Vagina (tissue), 2 donors: ENCODE results near the gene TELO2. TPM values are rescaled to one million over a fixed set of nuclear protein-coding genes. Genes with fewer than 3 reads are reported as not detected.

Experiments used
- DNase-seq, 2 donors: peaks; one replicate each; pipeline ENCODE4 v3.0.0-alpha.2; 2017; ENCODE audit errors: extremely low spot score in 2 of 2
- H3K27ac ChIP-seq: fragments of 200-600 bp; sonication (generic); one replicate; pipeline ENCODE4 v1.5.1; 2019
- H3K27me3 ChIP-seq: fragments of 200-600 bp; sonication (generic); one replicate; pipeline ENCODE4 v1.5.1; 2019
- H3K36me3 ChIP-seq, 2 donors: fragments of 200-600 bp; sonication (generic); one replicate each; pipeline ENCODE4 v1.5.1; 2017 to 2019
- H3K4me1 ChIP-seq: fragments of 200-600 bp; sonication (generic); one replicate; pipeline ENCODE4 v1.5.1; 2019
- H3K4me3 ChIP-seq, 2 donors: fragments of 200-600 bp; sonication (generic); 1 replicate in 1 of 2; 2 replicates in 1 of 2; pipeline ENCODE4 v1.5.1; 2016 to 2019
- H3K9me3 ChIP-seq: fragments of 200-600 bp; sonication (generic); one replicate; pipeline ENCODE4 v1.5.1; 2019
- POLR2A ChIP-seq, 2 donors: fragments of 450-650 bp; IDR thresholded peaks; one replicate each; pipeline ENCODE4 v1.6.1; 2017; ENCODE audit warnings: antibody characterized with exemption in 2 of 2, mild to moderate bottlenecking in 2 of 2, moderate library complexity in 2 of 2
- POLR2AphosphoS5 ChIP-seq, 2 donors: sonication (generic); formaldehyde crosslinking; IDR thresholded peaks; one replicate each; pipeline ENCODE4 v1.9.0; 2017; ENCODE audit warnings: antibody characterized with exemption in 2 of 2, mild to moderate bottlenecking in 2 of 2, low read depth in 1 of 2; ENCODE audit not compliant: insufficient read depth in 1 of 2
- intact Hi-C: fragments of 100-400 bp; cut with DNase I; formaldehyde crosslinking; loops from one replicate; pipeline ENCODE4 v1.15.1; 2023
- total RNA-seq: library from RNA; depleted of rRNA; stranded (reverse); fragments of >200 nt; gene quantifications from one replicate; pipeline ENCODE4 v1.2.3, GENCODE V29; 2016
- TF ChIP-seq, protein P1 (sequence below), 3 experiments: fragments of 450-650 bp in 2 of 3; fragments of 200-600 bp in 1 of 3; sonication (generic) in 1 of 3; IDR thresholded peaks; one replicate each; pipeline ENCODE4 v1.5.1; 2017 to 2019; ENCODE audit warnings: antibody characterized with exemption in 3 of 3, mild to moderate bottlenecking in 2 of 3, moderate library complexity in 2 of 3

The TELO2 gene
- total RNA-seq, 1 donor from 2014 or later: 23.8 TPM

DNA sequence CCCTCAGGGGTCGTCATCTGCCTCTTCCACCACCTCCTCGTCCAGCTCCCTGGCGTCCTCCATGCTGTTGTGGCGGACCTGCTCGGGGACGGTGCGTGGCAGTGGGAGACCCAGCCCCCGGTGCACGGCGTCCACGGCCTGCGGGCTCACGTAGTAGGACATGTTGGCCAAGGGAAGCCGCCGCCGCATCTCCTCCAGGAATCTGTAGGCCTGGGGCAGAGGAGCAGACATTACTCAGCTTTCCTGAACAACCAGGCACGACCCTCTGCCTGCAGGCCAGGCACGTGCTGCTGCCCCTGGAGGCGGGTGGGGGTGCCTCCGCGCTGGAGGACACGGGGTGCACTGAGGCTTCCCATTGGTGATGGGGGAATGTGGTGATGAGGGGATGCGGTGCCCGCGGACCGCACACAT lies 17.8 kb downstream of the TELO2 start:
- Histone ChIP-seq H3K27me3 (no peaks in the 10 kb centered on the region), H3K4me1 (peaks cover 5% of the 10 kb centered on the region), H3K36me3 (peaks cover 0 to 28% of the 10 kb centered on the region in 2 donors), H3K9me3 (no peaks in the 10 kb centered on the region), H3K4me3 (no peak overlapping the region), H3K27ac (no peak overlapping the region)
- intact Hi-C loops: no loop called here
- DNase-seq: no peak
- TF ChIP-seq POLR2AphosphoS5 (IDR thresholded peaks at IDR 0.05; ENCODE audit: insufficient read depth in 1 of 2, low read depth in 1 of 2): no peak
- no peak for TF ChIP-seq POLR2A (IDR thresholded peaks at IDR 0.05)
- TF ChIP-seq, protein P1, sequence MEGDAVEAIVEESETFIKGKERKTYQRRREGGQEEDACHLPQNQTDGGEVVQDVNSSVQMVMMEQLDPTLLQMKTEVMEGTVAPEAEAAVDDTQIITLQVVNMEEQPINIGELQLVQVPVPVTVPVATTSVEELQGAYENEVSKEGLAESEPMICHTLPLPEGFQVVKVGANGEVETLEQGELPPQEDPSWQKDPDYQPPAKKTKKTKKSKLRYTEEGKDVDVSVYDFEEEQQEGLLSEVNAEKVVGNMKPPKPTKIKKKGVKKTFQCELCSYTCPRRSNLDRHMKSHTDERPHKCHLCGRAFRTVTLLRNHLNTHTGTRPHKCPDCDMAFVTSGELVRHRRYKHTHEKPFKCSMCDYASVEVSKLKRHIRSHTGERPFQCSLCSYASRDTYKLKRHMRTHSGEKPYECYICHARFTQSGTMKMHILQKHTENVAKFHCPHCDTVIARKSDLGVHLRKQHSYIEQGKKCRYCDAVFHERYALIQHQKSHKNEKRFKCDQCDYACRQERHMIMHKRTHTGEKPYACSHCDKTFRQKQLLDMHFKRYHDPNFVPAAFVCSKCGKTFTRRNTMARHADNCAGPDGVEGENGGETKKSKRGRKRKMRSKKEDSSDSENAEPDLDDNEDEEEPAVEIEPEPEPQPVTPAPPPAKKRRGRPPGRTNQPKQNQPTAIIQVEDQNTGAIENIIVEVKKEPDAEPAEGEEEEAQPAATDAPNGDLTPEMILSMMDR (IDR thresholded peaks at IDR 0.05): no peak

DNA sequence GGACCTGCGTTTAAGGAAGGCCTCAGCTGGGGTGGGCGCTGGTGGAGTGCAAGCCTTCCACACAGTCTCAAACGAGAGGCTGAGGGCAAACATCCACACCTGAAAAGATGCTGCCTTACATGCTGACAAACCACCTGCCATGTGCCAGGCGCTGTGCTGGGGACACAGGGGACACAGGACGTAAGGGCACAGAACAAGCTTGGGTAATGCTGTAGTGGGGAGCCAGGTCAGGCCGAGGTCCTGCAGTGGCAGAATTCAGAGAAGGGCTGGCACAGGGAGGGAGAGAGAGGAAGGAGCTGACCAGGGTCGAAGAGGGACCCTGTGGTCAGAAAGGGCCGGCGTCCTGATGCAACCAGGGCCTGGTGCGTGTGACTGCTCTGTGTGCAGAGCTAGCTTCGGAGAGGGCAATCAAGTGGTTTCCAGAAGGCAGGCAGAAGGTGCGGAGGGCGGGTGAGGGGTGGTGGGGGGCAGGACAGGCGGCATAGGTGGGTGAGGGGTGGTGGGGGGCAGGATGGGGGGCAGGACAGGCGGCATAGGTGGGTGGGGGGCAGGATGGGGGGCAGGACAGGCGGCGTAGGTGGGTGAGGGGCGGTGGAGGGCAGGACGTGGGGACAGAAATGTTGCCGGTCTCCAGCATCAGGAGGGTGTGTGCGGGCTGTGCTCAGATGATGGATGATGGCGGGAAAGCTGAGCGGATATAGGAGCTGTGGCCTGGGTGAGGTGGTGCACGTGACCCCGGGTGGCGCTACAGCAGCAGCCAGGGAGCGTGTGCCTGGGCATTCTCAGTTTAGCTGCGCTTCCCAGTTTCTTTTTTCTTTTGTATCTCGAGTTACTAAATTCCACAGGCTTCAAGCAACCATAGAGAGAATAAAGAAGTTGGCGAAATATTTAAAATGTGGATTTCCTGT lies 18.8 kb downstream of the TELO2 start:
- Histone ChIP-seq H3K4me3 (no peak overlapping the region), H3K9me3 (no peaks in the 10 kb centered on the region), H3K4me1 (peaks cover 5% of the 10 kb centered on the region), H3K27ac (peak overlapping the region; percentile 39), H3K27me3 (no peaks in the 10 kb centered on the region), H3K36me3 (peaks cover 0 to 21% of the 10 kb centered on the region in 2 donors)
- DNase-seq: no peak
- TF ChIP-seq, protein P1 (IDR thresholded peaks at IDR 0.05): no peak
- TF ChIP-seq POLR2AphosphoS5 (IDR thresholded peaks at IDR 0.05; ENCODE audit: insufficient read depth in 1 of 2, low read depth in 1 of 2) (no peak), POLR2A (IDR thresholded peaks at IDR 0.05) (no peak)
- intact Hi-C loops: no loop called here

DNA sequence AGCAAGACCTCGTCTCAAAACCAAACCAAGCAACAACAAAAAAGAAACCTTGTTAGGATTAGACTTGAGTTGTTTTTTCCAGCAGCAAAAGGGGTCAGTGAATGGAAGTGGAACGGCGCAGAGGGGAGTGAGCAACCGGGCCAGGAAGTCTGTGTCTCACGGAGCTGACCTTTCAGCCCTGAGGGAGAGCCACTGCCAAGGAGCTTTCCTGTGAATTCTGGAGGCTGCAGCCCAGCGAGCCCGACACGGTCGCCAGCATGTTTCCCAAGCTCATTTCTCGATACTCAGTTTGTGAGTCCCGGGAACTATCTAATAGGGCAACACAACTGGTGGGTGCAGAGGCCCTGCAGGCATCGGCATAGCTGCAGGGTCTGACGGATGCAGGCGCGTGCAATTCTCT lies 19.6 kb downstream of the TELO2 start:
- intact Hi-C loops: no loop called here
- Histone ChIP-seq H3K27me3 (no peaks in the 10 kb centered on the region), H3K4me3 (no peak overlapping the region), H3K9me3 (no peaks in the 10 kb centered on the region), H3K27ac (peak overlapping the region; percentile 39), H3K4me1 (peaks cover 5% of the 10 kb centered on the region), H3K36me3 (peaks cover 0 to 21% of the 10 kb centered on the region in 2 donors)
- TF ChIP-seq, protein P1 (IDR thresholded peaks at IDR 0.05): no peak
- TF ChIP-seq POLR2AphosphoS5 (IDR thresholded peaks at IDR 0.05; ENCODE audit: insufficient read depth in 1 of 2, low read depth in 1 of 2) (no peak), POLR2A (IDR thresholded peaks at IDR 0.05) (no peak)
- no peak for DNase-seq

DNA sequence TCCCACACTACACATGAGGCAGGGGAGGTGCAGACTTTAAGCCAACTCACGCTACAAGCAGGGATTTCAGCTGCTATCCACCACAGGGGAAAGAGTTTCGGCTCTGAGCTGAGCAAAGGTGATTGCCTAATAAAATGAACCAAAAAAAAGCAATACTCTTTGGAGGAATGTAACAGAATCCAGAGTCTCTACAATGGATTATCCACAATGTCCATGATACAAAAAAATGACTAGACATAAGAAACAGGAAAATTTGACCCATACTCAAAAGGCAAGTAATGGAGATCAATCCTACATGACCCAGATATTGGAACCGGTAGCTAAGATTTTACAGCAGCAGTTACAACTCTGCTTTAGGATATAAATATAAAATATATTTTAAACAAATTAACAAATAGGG lies 21.3 kb downstream of the TELO2 start:
- Histone ChIP-seq H3K9me3 (no peaks in the 10 kb centered on the region), H3K36me3 (peaks cover 0 to 18% of the 10 kb centered on the region in 2 donors), H3K27ac (no peak overlapping the region), H3K4me1 (peaks cover 5% of the 10 kb centered on the region), H3K4me3 (no peak overlapping the region), H3K27me3 (no peaks in the 10 kb centered on the region)
- intact Hi-C loops: no loop called here
- no peak for TF ChIP-seq POLR2AphosphoS5 (IDR thresholded peaks at IDR 0.05; ENCODE audit: insufficient read depth in 1 of 2, low read depth in 1 of 2)
- TF ChIP-seq, protein P1 (IDR thresholded peaks at IDR 0.05): no peak
- DNase-seq: no peak

DNA sequence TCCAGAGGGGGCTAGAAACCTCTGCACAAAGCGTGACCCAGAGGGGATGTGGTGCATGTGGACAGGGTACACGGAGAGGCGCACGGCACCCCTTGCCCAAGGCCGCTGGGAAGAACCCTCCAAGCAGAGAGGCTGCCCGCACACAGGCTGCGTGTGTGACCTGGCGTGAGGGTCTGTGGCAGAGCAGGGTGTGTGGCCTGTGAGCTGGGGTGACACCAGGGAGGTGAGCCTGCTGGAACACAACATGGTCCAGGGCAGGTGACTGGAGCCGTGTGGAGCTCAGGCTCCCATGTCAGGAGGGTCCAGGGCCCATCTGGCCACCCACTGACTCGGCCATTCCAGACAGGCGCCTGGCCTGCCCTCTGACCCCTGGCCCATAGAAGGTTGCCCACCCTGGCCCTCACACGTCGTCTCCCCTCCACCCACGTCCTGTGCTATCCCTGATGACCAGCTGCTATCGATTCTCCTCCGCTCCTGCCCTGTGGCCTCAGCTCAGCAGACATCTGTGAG lies 25.5 kb downstream of the TELO2 start:
- H3K4me1 ChIP-seq: no peaks in the 10 kb centered on the region
- TF ChIP-seq, protein P1 (IDR thresholded peaks at IDR 0.05): no peak
- TF ChIP-seq POLR2A (IDR thresholded peaks at IDR 0.05) (no peak), POLR2AphosphoS5 (IDR thresholded peaks at IDR 0.05; ENCODE audit: insufficient read depth in 1 of 2, low read depth in 1 of 2) (no peak)
- no peak overlapping the region for H3K4me3 ChIP-seq
- H3K9me3 ChIP-seq: no peaks in the 10 kb centered on the region
- no peak for DNase-seq
- peaks cover 0 to 28% of the 10 kb centered on the region in 2 donors for H3K36me3 ChIP-seq
- no peak overlapping the region for H3K27ac ChIP-seq
- intact Hi-C loops: no loop called here
- H3K27me3 ChIP-seq: no peaks in the 10 kb centered on the region
